ENCODE measurements around the gene SERINC3.

GRCh38 chr20:44460795-44461141 lies 61.1 kb downstream of the SERINC3 start:
- TF ChIP-seq SP1 (IDR thresholded peaks at IDR 0.05; ENCODE audit: low read depth, low read length): no peak
- TF ChIP-seq NBN (IDR thresholded peaks at IDR 0.05): no peak
- TF ChIP-seq TAF1 (IDR thresholded peaks at IDR 0.05; ENCODE audit: borderline replicate concordance, low read depth, low read length): no peak
- TF ChIP-seq RFX5 (IDR thresholded peaks at IDR 0.05; ENCODE audit: low read depth, low read length): no peak
- TF ChIP-seq EP300 (IDR thresholded peaks at IDR 0.05; ENCODE audit: borderline replicate concordance in 1 of 2, control insufficient read depth in 1 of 2, low read depth in 2 of 2, low read length in 2 of 2): no peak
- TF ChIP-seq MTA3 (IDR thresholded peaks at IDR 0.05; ENCODE audit: borderline replicate concordance, low read length): no peak
- TF ChIP-seq POLR2A (IDR thresholded peaks at IDR 0.05; ENCODE audit: low read depth, low read length): no peak
- TF ChIP-seq, protein P1, sequence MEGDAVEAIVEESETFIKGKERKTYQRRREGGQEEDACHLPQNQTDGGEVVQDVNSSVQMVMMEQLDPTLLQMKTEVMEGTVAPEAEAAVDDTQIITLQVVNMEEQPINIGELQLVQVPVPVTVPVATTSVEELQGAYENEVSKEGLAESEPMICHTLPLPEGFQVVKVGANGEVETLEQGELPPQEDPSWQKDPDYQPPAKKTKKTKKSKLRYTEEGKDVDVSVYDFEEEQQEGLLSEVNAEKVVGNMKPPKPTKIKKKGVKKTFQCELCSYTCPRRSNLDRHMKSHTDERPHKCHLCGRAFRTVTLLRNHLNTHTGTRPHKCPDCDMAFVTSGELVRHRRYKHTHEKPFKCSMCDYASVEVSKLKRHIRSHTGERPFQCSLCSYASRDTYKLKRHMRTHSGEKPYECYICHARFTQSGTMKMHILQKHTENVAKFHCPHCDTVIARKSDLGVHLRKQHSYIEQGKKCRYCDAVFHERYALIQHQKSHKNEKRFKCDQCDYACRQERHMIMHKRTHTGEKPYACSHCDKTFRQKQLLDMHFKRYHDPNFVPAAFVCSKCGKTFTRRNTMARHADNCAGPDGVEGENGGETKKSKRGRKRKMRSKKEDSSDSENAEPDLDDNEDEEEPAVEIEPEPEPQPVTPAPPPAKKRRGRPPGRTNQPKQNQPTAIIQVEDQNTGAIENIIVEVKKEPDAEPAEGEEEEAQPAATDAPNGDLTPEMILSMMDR (IDR thresholded peaks at IDR 0.05 in 2 of 3, conservative IDR thresholded peaks at IDR 0.05 in 1 of 3; ENCODE audit: control insufficient read depth in 2 of 3, extremely low read depth in 1 of 3, insufficient read depth in 1 of 3, low read depth in 3 of 3, low read length in 3 of 3): peak; percentile 24 to 51 (median 40); a peak in 5 of 6 replicates
- TF ChIP-seq DPF2 (IDR thresholded peaks at IDR 0.05): no peak
- no peak for TF ChIP-seq CHD1 (IDR thresholded peaks at IDR 0.05; ENCODE audit: low read depth, low read length)
- TF ChIP-seq POU2F2 (IDR thresholded peaks at IDR 0.05; ENCODE audit: borderline replicate concordance, low read depth, low read length): no peak
- TF ChIP-seq CBX3 (IDR thresholded peaks at IDR 0.05; ENCODE audit: borderline replicate concordance, low read depth): no peak
- TF ChIP-seq, protein P2, sequence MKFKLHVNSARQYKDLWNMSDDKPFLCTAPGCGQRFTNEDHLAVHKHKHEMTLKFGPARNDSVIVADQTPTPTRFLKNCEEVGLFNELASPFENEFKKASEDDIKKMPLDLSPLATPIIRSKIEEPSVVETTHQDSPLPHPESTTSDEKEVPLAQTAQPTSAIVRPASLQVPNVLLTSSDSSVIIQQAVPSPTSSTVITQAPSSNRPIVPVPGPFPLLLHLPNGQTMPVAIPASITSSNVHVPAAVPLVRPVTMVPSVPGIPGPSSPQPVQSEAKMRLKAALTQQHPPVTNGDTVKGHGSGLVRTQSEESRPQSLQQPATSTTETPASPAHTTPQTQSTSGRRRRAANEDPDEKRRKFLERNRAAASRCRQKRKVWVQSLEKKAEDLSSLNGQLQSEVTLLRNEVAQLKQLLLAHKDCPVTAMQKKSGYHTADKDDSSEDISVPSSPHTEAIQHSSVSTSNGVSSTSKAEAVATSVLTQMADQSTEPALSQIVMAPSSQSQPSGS (IDR thresholded peaks at IDR 0.05; ENCODE audit: low read length): no peak
- no peak for TF ChIP-seq POLR2AphosphoS5 (IDR thresholded peaks at IDR 0.05; ENCODE audit: low read length)
